HG03378 (cell line): ENCODE results near the gene TNNI3.
"Not testable (repeated sequence)": the region's sequence is repeated elsewhere in the genome, so short reads cannot be mapped to it uniquely, and the experiment has no call there.

Experiments
- ATAC-seq: cut with Tn5 transposase; IDR thresholded peaks from one replicate; pipeline ENCODE4 v1.9.1; 2021; ENCODE audit warnings: mild to moderate bottlenecking, moderate library complexity; ENCODE audit not compliant: unreplicated experiment

TNNI3 gene

GRCh38 chr19:55114566-55115145 is 42.9 kb downstream of the TNNI3 start:
- no peak for ATAC-seq

- no peak for ATAC-seq
These were observed 43.9 kb downstream of the TNNI3 start for GRCh38 chr19:55113570-55114039.

GRCh38 chr19:55112777-55113569 is 44.6 kb downstream of the TNNI3 start:
- ATAC-seq: no peak

GRCh38 chr19:55112246-55112776 is 45.2 kb downstream of the TNNI3 start:
- ATAC-seq: no peak

GRCh38 chr19:55111238-55111831 is 46.2 kb downstream of the TNNI3 start:
- ATAC-seq: no peak

GRCh38 chr19:55109527-55110291 is 47.8 kb downstream of the TNNI3 start:
- ATAC-seq: no peak

GRCh38 chr19:55107252-55107651 is 50.3 kb downstream of the TNNI3 start:
- ATAC-seq: not testable (repeated sequence)

GRCh38 chr19:55106591-55106990 is 50.9 kb downstream of the TNNI3 start:
- no peak for ATAC-seq

GRCh38 chr19:55105237-55105636 is 52.3 kb downstream of the TNNI3 start:
- ATAC-seq: no peak

GRCh38 chr19:55103190-55103589 is 54.3 kb downstream of the TNNI3 start:
- ATAC-seq: no peak
